K562 (cell line): Measurements from ENCODE around the gene APC2. TPM values are rescaled to one million over a fixed set of nuclear protein-coding genes. Genes with fewer than 3 reads are reported as not detected.

Experiments
- CREB5 ChIP-seq: fragments of 250-450 bp; sonication (Bioruptor Pico); IDR thresholded peaks from 2 replicates; pipeline ENCODE4 v1.5.0; 2020; ENCODE audit warnings: mild to moderate bottlenecking
- MBD1 ChIP-seq: fragments of 250-450 bp; sonication (Bioruptor Pico); IDR thresholded peaks from 2 replicates; pipeline ENCODE4 v1.8.0; 2022; ENCODE audit warnings: inconsistent platforms
- POLR2G ChIP-seq: fragments of 200-400 bp; formaldehyde crosslinking; IDR thresholded peaks from 2 replicates; pipeline ENCODE4 v1.6.1; 2017; ENCODE audit warnings: low read depth, mild to moderate bottlenecking, antibody characterized with exemption, low read length, moderate library complexity
- PREB ChIP-seq: sonication (generic); formaldehyde crosslinking; IDR thresholded peaks from 2 replicates; pipeline ENCODE4 v1.8.1; 2023; ENCODE audit warnings: mild to moderate bottlenecking, missing genetic modification reagents
- RBFOX2 ChIP-seq: fragments of 200-400 bp; formaldehyde crosslinking; IDR thresholded peaks from 2 replicates; pipeline ENCODE4 v1.6.1; 2017; ENCODE audit warnings: low read depth, mild to moderate bottlenecking, low read length, moderate library complexity
- RERE ChIP-seq: sonication (generic); formaldehyde crosslinking; IDR thresholded peaks from 2 replicates; pipeline ENCODE4 v1.8.0; 2023; ENCODE audit warnings: missing genetic modification reagents, mild to moderate bottlenecking, borderline replicate concordance
- TEAD4 ChIP-seq, 2 experiments: sonication (generic) in 1 of 2; formaldehyde crosslinking in 1 of 2; IDR thresholded peaks; 2 replicates each; pipeline versions ENCODE4 v1.6.1 to v1.8.0; 2012 to 2022; ENCODE audit warnings: borderline replicate concordance in 1 of 2, inconsistent platforms in 1 of 2, low read length in 1 of 2, mild to moderate bottlenecking in 1 of 2, missing genetic modification reagents in 1 of 2
- THAP12 ChIP-seq: fragments of 250-450 bp; sonication (Bioruptor Pico); IDR thresholded peaks from 2 replicates; pipeline ENCODE4 v1.9.0; 2021; ENCODE audit warnings: mild to moderate bottlenecking, inconsistent platforms
- ZNF133 ChIP-seq: fragments of 250-450 bp; sonication (Bioruptor Pico); IDR thresholded peaks from 2 replicates; pipeline ENCODE4 v1.4.0; 2020; ENCODE audit warnings: mild to moderate bottlenecking
- polyA plus RNA-seq, 8 experiments: library from polyadenylated mRNA; depleted of rRNA in 4 of 8; stranded (reverse) in 5 of 8; unstranded in 3 of 8; fragments of >200 nt; fragmentation: Nextera tagmentation in 2 of 8; fragmentation: Illumina TruSeq in 1 of 8; extraction: Ambion mirVana in 2 of 8; extraction: Trizol in 1 of 8; gene quantifications; 2 replicates each; pipeline versions ENCODE4 v1.2.1 to v1.2.3, GENCODE V29; 2011 to 2014; ENCODE audit warnings: inconsistent platforms in 1 of 8, missing spikeins in 1 of 8
- total RNA-seq, 7 experiments: library from RNA; depleted of rRNA in 6 of 7; stranded (reverse); fragments of >200 nt in 6 of 7; fragmentation: Illumina TruSeq in 2 of 7; extraction: Trizol in 2 of 7; gene quantifications; 2 replicates each; pipeline versions ENCODE4 v1.2.1 to v1.2.3, GENCODE V29; 2011 to 2021; ENCODE audit warnings: low replicate concordance in 1 of 7

APC2 gene
- total and polyA plus RNA-seq, 9 of the 15 experiments (the other 6 are each of a cell fraction or from before 2014, with no cell fraction given), result 0.01 to 0.40 (median 0.05) TPM; not detected in 3

- no peak for TF ChIP-seq RERE (CRISPR knock-in tag)
- no peak for TF ChIP-seq TEAD4 (IDR thresholded peaks at IDR 0.05; ENCODE audit: low read length)
- TF ChIP-seq TEAD4 (CRISPR knock-in tag; IDR thresholded peaks at IDR 0.05; ENCODE audit: borderline replicate concordance), result 0 out of 2 replicates have a peak, but pooled peaks have one; percentile 57
- TF ChIP-seq RBFOX2, result peak; percentile 30; the same call in 1 of the 2 replicates
- TF ChIP-seq CREB5 (CRISPR knock-in tag), result no peak
- peak; percentile 61 for TF ChIP-seq POLR2G
- no peak for TF ChIP-seq ZNF133
- TF ChIP-seq THAP12 (CRISPR knock-in tag), result 0 out of 2 replicates have a peak, but pooled peaks have one; percentile 26
- no peak for TF ChIP-seq MBD1 (CRISPR knock-in tag)
- TF ChIP-seq PREB (CRISPR knock-in tag), result no peak
These were observed 33.7 kb upstream of the APC2 start (continued) for GRCh38 chr19:1416014-1416841.
